Measurements from ENCODE around the gene EYA2. TPM values are rescaled to one million over a fixed set of nuclear protein-coding genes. Genes with fewer than 3 reads are reported as not detected.

EYA2 gene
- total RNA-seq, 1 experiment from 2014 or later = 0.74 TPM

GRCh38 chr20:47144463-47144862 is 249.8 kb downstream of the EYA2 start:
- no peaks in the 10 kb centered on the region for H3K4me1 ChIP-seq (ENCODE audit: insufficient read depth, low read length)
- no peak overlapping the region for H2AFZ ChIP-seq (ENCODE audit: low read length)
- H3K27me3 Mint-ChIP-seq (ENCODE audit: low read depth) = no peaks in the 10 kb centered on the region
- H2BK120ac ChIP-seq (ENCODE audit: low read depth, low read length, poor library complexity, severe bottlenecking) = no peak overlapping the region
- H3K4me3 Mint-ChIP-seq = no peak overlapping the region
- H3T11ph ChIP-seq (ENCODE audit: low read length) = no peak overlapping the region
- no peak for DNase-seq
- H3K79me2 ChIP-seq (ENCODE audit: insufficient read depth, low read length) = no peaks in the 10 kb centered on the region
- H3K9ac ChIP-seq (ENCODE audit: extremely low read depth, insufficient read length, low read length) = no peak overlapping the region
- peaks cover 2 to 7% of the 10 kb centered on the region in 2 experiments; a peak in 3 of 4 replicates for H3K4me1 Mint-ChIP-seq
- TF ChIP-seq, protein P1, sequence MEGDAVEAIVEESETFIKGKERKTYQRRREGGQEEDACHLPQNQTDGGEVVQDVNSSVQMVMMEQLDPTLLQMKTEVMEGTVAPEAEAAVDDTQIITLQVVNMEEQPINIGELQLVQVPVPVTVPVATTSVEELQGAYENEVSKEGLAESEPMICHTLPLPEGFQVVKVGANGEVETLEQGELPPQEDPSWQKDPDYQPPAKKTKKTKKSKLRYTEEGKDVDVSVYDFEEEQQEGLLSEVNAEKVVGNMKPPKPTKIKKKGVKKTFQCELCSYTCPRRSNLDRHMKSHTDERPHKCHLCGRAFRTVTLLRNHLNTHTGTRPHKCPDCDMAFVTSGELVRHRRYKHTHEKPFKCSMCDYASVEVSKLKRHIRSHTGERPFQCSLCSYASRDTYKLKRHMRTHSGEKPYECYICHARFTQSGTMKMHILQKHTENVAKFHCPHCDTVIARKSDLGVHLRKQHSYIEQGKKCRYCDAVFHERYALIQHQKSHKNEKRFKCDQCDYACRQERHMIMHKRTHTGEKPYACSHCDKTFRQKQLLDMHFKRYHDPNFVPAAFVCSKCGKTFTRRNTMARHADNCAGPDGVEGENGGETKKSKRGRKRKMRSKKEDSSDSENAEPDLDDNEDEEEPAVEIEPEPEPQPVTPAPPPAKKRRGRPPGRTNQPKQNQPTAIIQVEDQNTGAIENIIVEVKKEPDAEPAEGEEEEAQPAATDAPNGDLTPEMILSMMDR (conservative IDR thresholded peaks at IDR 0.05) = no peak
- no peaks in the 10 kb centered on the region for H3K23me2 ChIP-seq (ENCODE audit: insufficient read length, low read depth, low read length, poor library complexity, severe bottlenecking)
- WGBS (ENCODE audit: extremely low coverage, insufficient read length, low lambda C conversion rate) = no CpG with 5 or more reads among the region's 4 CpGs
- H4K8ac ChIP-seq (replicated peaks; ENCODE audit: insufficient read length, low read depth, low read length) = no peak overlapping the region
- H2BK20ac ChIP-seq (ENCODE audit: low read depth, low read length, poor library complexity, severe bottlenecking) = no peak overlapping the region
- H3K4me2 ChIP-seq (ENCODE audit: insufficient read depth, insufficient read length, low read length) = no peak overlapping the region
- no peak overlapping the region for H2AK5ac ChIP-seq (ENCODE audit: insufficient read length, low read length)
- no peak overlapping the region for H4K91ac ChIP-seq (ENCODE audit: insufficient read length, low read depth, low read length)
- peaks cover 0 to 9% (median 1%) of the 10 kb centered on the region in 3 experiments; a peak in 2 of 7 replicates for H3K36me3 Mint-ChIP-seq (ENCODE audit: insufficient read depth in 1 of 3, low read depth in 3 of 3)
- H4K20me1 ChIP-seq (ENCODE audit: control insufficient read depth, insufficient read depth, insufficient read length) = no peaks in the 10 kb centered on the region
- H2BK5ac ChIP-seq (ENCODE audit: insufficient read length, low read length) = no peak overlapping the region
- no peaks in the 10 kb centered on the region for H3K27me3 ChIP-seq (ENCODE audit: insufficient read depth, low read length)
- no peaks in the 10 kb centered on the region for H3K79me1 ChIP-seq (ENCODE audit: insufficient read depth, low read depth, low read length, poor library complexity, severe bottlenecking)
- no peak overlapping the region for H3K4ac ChIP-seq (ENCODE audit: low read depth, low read length)
- H2BK12ac ChIP-seq (ENCODE audit: insufficient read length, low read depth, low read length) = no peak overlapping the region
- no peak overlapping the region for H3K23ac ChIP-seq (ENCODE audit: insufficient read length, low read depth, low read length)
- H3K27ac Mint-ChIP-seq = no peak overlapping the region
- H3K56ac ChIP-seq (ENCODE audit: insufficient read length, low read depth, low read length) = no peak overlapping the region
- no peak overlapping the region for H2BK15ac ChIP-seq (ENCODE audit: low read depth, low read length)
- no peaks in the 10 kb centered on the region for H3K9me3 ChIP-seq (ENCODE audit: control insufficient read depth, low read depth, low read length)
- peaks cover 5 to 15% of the 10 kb centered on the region in 2 experiments; a peak in 3 of 5 replicates for H3K9me3 Mint-ChIP-seq
- no peak overlapping the region for H3K14ac ChIP-seq (ENCODE audit: insufficient read depth, low read length)
- H4K5ac ChIP-seq (ENCODE audit: insufficient read length, low read depth, low read length) = no peak overlapping the region
- no peak overlapping the region for H3K27ac ChIP-seq (ENCODE audit: insufficient read length, low read depth, low read length)
- no peak overlapping the region for H3K18ac ChIP-seq (ENCODE audit: insufficient read length, low read depth, low read length)
